GM21526 (cell line): ENCODE results near the gene OARD1.
"Not testable (repeated sequence)": the region's sequence is repeated elsewhere in the genome, so short reads cannot be mapped to it uniquely, and the experiment has no call there.

Source experiments
- ATAC-seq: cut with Tn5 transposase; IDR thresholded peaks from one replicate; pipeline ENCODE4 v1.9.1; 2021; ENCODE audit warnings: moderate library complexity; ENCODE audit not compliant: unreplicated experiment, low FRiP score

OARD1 gene

GRCh38 chr6:41028561-41029412, 43.4 kb downstream of the OARD1 start:
- ATAC-seq = peak; percentile 23

GRCh38 chr6:41027799-41028560, 44.2 kb downstream of the OARD1 start:
- peak; percentile 89 for ATAC-seq

DNA sequence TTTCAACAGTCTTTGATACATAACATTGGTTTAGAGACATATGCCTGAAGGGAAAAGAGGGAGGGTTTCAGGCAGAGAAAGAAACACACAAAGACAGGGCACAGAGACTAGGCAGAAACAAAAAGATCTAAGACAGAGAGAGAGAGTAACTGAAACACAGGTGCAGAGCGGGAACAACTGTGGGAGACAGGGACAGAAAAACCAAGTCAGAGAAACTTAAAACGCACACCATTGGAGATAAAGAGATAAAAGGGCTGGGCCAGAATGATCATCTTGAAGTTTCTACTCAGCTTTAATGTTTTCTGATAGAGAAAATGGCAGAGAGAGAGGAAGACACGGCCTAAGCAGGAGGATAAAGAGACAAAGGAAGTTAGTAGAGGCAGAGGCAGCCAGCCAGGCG, 44.9 kb downstream of the OARD1 start:
- ATAC-seq = no peak

- no peak for ATAC-seq
Measured at GRCh38 chr6:41025966-41026530, 46.1 kb downstream of the OARD1 start.

DNA sequence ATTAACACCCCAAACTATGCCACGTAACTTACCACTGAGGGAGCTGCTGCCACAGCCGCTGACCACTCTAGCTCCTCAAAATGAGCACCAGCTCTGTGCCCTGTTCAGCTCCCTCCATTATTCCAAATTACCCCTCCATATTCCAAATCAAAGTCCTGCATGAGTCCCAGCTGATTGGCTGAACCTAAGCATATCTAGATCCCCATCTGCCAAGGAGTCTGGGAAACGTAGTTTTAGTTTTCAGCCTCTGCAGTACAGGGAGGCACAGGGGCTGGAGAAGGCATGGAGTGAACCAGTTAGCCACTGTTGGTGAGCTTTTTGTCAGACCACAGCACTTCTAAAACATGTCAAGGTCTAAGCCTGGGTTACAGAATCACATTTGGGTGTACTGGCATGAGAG, 49.0 kb downstream of the OARD1 start:
- no peak for ATAC-seq

DNA sequence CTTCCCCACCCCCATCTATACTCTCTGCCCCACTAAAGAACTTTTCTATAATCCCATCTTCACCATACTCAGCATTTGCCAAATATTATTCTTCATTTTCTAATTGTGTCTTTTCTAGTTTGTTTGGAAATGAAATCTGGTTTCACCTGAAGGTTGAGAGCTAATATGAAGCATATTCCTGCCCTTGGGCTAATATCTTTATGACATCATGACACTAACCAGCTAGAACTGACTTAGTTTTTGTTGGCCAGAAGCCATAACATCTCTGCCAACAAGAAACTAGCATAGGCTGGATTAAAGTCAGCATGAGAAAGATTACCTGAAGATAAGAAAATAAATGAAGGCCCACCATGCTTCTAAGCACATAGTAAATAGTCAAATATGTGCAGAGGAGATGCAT, 49.9 kb downstream of the OARD1 start:
- ATAC-seq = no peak

GRCh38 chr6:41021832-41022231, 50.3 kb downstream of the OARD1 start:
- no peak for ATAC-seq

DNA sequence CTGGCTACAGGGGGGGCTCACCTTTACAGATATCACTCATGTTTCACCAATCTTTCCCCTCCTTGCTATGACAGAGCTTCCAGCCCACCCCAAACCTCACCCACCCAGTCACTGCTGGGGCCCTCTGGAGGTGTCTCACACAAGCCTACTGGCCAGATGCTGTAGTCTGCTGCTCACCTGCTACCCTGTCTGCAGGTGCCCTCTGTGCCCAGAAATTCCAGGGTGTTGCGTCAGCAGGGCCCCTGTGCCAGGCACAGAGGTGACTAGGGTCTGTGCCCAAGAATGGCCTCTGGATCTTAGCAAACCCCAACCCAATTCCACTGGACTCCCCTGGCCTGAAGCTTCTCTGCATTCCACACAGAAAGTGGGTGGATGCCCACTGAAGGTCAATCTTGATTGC, 54.5 kb downstream of the OARD1 start:
- ATAC-seq = no peak

- ATAC-seq = not testable (repeated sequence)
Measured at GRCh38 chr6:41015860-41016259, 56.3 kb downstream of the OARD1 start.

- ATAC-seq = no peak
Measured at GRCh38 chr6:41014780-41015179, 57.4 kb downstream of the OARD1 start.
